HEK293 (cell line): Measurements from ENCODE around the gene EVPLL.
"Not testable (repeated sequence)": the region's sequence is repeated elsewhere in the genome, so short reads cannot be mapped to it uniquely, and the experiment has no call there.

Experiments
- ZBTB1 ChIP-seq: fragments of 450-650 bp; formaldehyde crosslinking; IDR thresholded peaks from 2 replicates; pipeline ENCODE4 v1.5.1; 2016; ENCODE audit warnings: missing biosample characterization, missing genetic modification characterization
- ZBTB20 ChIP-seq: fragments of 450-650 bp; formaldehyde crosslinking; IDR thresholded peaks from 2 replicates; pipeline ENCODE4 v1.5.1; 2016; ENCODE audit warnings: missing biosample characterization, missing genetic modification characterization
- ZBTB8A ChIP-seq: fragments of 450-650 bp; formaldehyde crosslinking; IDR thresholded peaks from 2 replicates; pipeline ENCODE4 v1.5.1; 2016; ENCODE audit warnings: missing biosample characterization, missing genetic modification characterization
- ZIC2 ChIP-seq: fragments of 450-650 bp; formaldehyde crosslinking; IDR thresholded peaks from 2 replicates; pipeline ENCODE4 v1.5.1; 2016; ENCODE audit warnings: missing biosample characterization, missing genetic modification characterization
- ZNF138 ChIP-seq: fragments of 450-650 bp; formaldehyde crosslinking; IDR thresholded peaks from 2 replicates; pipeline ENCODE4 v1.5.1; 2016; ENCODE audit warnings: missing biosample characterization, missing genetic modification characterization, borderline replicate concordance
- ZNF549 ChIP-seq: fragments of 450-650 bp; IDR thresholded peaks from 2 replicates; pipeline ENCODE4 v1.5.1; 2018; ENCODE audit warnings: missing biosample characterization, missing genetic modification characterization, mild to moderate bottlenecking, inconsistent platforms, moderate library complexity
- ZNF626 ChIP-seq: fragments of 450-650 bp; sonication (Bioruptor Pico); formaldehyde crosslinking; IDR thresholded peaks from 2 replicates; pipeline ENCODE4 v1.5.1; 2018; ENCODE audit warnings: missing biosample characterization, missing genetic modification characterization, inconsistent platforms
- ZNF707 ChIP-seq: fragments of 450-650 bp; formaldehyde crosslinking; IDR thresholded peaks from 2 replicates; pipeline ENCODE4 v1.5.1; 2016; ENCODE audit warnings: missing biosample characterization, missing genetic modification characterization
- ZNF830 ChIP-seq: fragments of 450-650 bp; IDR thresholded peaks from 2 replicates; pipeline ENCODE4 v1.5.0; 2018; ENCODE audit warnings: missing biosample characterization, missing genetic modification characterization, low read depth, mild to moderate bottlenecking, moderate library complexity
- ZNF837 ChIP-seq: fragments of 450-650 bp; formaldehyde crosslinking; IDR thresholded peaks from 2 replicates; pipeline ENCODE4 v1.5.1; 2016; ENCODE audit warnings: missing biosample characterization, missing genetic modification characterization
- TF ChIP-seq, protein P1 (sequence below): fragments of 450-650 bp; formaldehyde crosslinking; IDR thresholded peaks from 2 replicates; pipeline ENCODE4 v1.5.1; 2016; ENCODE audit warnings: missing biosample characterization, missing genetic modification characterization
- TF ChIP-seq, protein P2 (sequence below): fragments of 450-650 bp; formaldehyde crosslinking; conservative IDR thresholded peaks from 2 replicates; pipeline ENCODE4 v1.5.1; 2016; ENCODE audit warnings: low read depth, missing biosample characterization, missing genetic modification characterization
- TF ChIP-seq, protein P3 (sequence below): fragments of 450-650 bp; formaldehyde crosslinking; IDR thresholded peaks from 2 replicates; pipeline ENCODE4 v1.5.1; 2016; ENCODE audit warnings: missing biosample characterization, missing genetic modification characterization

- TF ChIP-seq ZBTB1 (tag by site-specific recombination); ZIC2 (tag by site-specific recombination); ZNF830 (tag by site-specific recombination); ZNF707; ZBTB8A (tag by site-specific recombination); ZNF549 (tag by site-specific recombination); ZBTB20; ZNF837; ZNF626; ZNF138 (tag by site-specific recombination): not testable (repeated sequence)
- TF ChIP-seq, protein P1, sequence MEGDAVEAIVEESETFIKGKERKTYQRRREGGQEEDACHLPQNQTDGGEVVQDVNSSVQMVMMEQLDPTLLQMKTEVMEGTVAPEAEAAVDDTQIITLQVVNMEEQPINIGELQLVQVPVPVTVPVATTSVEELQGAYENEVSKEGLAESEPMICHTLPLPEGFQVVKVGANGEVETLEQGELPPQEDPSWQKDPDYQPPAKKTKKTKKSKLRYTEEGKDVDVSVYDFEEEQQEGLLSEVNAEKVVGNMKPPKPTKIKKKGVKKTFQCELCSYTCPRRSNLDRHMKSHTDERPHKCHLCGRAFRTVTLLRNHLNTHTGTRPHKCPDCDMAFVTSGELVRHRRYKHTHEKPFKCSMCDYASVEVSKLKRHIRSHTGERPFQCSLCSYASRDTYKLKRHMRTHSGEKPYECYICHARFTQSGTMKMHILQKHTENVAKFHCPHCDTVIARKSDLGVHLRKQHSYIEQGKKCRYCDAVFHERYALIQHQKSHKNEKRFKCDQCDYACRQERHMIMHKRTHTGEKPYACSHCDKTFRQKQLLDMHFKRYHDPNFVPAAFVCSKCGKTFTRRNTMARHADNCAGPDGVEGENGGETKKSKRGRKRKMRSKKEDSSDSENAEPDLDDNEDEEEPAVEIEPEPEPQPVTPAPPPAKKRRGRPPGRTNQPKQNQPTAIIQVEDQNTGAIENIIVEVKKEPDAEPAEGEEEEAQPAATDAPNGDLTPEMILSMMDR (tag by site-specific recombination) = not testable (repeated sequence)
- TF ChIP-seq, protein P2, sequence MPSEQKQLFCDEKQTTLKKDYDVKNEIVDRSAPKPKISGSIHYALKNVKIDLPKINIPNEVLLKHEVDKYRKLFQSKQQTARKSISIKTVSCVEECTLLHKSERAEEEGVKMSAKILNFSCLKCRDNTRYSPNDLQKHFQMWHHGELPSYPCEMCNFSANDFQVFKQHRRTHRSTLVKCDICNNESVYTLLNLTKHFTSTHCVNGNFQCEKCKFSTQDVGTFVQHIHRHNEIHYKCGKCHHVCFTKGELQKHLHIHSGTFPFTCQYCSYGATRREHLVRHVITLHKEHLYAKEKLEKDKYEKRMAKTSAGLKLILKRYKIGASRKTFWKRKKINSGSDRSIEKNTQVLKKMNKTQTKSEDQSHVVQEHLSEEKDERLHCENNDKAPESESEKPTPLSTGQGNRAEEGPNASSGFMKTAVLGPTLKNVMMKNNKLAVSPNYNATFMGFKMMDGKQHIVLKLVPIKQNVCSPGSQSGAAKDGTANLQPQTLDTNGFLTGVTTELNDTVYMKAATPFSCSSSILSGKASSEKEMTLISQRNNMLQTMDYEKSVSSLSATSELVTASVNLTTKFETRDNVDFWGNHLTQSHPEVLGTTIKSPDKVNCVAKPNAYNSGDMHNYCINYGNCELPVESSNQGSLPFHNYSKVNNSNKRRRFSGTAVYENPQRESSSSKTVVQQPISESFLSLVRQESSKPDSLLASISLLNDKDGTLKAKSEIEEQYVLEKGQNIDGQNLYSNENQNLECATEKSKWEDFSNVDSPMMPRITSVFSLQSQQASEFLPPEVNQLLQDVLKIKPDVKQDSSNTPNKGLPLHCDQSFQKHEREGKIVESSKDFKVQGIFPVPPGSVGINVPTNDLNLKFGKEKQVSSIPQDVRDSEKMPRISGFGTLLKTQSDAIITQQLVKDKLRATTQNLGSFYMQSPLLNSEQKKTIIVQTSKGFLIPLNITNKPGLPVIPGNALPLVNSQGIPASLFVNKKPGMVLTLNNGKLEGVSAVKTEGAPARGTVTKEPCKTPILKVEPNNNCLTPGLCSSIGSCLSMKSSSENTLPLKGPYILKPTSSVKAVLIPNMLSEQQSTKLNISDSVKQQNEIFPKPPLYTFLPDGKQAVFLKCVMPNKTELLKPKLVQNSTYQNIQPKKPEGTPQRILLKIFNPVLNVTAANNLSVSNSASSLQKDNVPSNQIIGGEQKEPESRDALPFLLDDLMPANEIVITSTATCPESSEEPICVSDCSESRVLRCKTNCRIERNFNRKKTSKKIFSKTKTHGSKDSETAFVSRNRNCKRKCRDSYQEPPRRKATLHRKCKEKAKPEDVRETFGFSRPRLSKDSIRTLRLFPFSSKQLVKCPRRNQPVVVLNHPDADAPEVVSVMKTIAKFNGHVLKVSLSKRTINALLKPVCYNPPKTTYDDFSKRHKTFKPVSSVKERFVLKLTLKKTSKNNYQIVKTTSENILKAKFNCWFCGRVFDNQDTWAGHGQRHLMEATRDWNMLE (tag by site-specific recombination) = not testable (repeated sequence)
- TF ChIP-seq, protein P3, sequence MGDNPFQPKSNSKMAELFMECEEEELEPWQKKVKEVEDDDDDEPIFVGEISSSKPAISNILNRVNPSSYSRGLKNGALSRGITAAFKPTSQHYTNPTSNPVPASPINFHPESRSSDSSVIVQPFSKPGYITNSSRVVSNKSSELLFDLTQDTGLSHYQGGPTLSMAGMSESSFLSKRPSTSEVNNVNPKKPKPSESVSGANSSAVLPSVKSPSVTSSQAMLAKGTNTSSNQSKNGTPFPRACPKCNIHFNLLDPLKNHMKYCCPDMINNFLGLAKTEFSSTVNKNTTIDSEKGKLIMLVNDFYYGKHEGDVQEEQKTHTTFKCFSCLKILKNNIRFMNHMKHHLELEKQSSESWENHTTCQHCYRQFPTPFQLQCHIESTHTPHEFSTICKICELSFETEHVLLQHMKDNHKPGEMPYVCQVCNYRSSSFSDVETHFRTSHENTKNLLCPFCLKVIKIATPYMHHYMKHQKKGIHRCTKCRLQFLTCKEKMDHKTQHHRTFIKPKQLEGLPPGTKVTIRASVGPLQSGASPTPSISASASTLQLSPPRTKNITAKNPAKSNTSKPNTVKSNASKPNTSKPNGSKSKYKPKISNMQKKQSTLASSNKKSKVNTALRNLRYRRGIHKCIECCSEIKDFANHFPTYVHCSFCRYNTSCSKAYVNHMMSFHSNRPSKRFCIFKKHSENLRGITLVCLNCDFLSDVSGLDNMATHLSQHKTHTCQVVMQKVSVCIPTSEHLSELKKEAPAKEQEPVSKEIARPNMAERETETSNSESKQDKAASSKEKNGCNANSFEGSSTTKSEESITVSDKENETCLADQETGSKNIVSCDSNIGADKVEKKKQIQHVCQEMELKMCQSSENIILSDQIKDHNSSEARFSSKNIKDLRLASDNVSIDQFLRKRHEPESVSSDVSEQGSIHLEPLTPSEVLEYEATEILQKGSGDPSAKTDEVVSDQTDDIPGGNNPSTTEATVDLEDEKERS = not testable (repeated sequence)
Measured at GRCh38 chr17:18387583-18387982, 10.0 kb downstream of the EVPLL start.
